ENCODE results near the gene UNC13C.

The UNC13C gene

DNA sequence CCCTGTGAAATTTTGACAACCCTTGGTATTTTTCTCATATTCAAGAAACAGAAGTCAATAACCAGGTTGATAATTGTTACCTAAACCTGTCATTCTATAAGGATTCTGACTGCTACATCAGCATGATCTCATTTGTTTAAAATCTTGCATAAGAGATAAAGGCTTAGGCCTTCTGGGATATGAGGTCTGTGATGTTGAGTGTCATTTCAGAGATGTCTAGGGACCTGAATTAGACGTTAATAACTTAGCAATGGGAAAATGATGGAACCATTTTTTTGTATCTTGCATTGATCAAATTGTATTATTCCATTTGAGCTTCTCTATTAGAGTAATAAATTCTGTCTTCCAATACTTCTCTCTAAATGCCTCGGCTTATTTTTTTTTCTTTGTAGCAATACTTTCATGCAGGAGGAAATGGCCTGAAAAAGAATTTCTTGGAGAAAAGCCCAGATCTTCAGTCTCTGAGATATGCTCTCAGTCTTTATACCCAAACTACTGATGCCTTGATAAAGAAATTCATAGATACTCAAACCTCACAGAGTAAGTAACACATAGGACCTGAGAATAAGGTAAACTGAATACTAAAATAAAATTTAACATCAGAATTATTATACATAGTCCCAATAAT, 589.3 kb downstream of the UNC13C start:
- no peak for DNase-seq (ENCODE audit: low spot score)

DNA sequence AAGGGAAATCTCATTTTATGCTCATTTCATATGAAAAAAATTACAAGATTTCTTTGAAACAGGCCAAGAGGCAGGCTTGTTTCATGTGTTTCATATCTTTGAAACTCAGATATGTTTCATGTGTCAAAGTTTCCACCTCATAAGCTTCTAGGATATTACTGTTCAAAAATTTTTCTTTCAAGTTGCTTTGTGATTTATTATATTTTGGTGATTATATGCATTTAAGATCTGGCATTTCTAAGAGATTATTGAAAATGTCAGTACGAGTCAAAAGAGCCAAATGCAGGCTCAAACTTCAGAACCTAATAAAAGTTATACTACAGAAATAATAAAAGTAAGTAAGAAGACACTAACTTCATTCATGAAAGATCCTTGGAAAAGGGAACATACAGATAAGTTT, 590.1 kb downstream of the UNC13C start:
- no peak for DNase-seq (ENCODE audit: low spot score)

DNA sequence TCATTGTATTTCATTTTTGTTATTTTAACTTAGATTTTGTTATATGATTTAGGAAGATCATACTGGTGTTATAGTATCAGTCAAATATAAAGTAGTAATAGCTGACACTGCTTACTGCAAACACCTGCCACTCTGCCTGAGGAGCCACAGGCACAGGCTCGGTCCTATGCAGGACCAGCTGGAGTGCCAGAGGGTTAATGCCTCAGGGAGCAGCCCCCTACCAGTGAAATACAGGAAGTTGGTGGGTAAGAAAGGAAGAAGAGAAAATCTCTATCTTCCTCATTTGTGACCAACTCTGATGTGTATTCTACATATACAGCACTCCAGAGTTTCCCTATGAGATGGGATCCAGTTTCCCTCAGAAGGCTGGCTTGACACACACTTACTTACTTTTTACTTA, 593.3 kb downstream of the UNC13C start:
- DNase-seq (ENCODE audit: low spot score), result no peak

DNA sequence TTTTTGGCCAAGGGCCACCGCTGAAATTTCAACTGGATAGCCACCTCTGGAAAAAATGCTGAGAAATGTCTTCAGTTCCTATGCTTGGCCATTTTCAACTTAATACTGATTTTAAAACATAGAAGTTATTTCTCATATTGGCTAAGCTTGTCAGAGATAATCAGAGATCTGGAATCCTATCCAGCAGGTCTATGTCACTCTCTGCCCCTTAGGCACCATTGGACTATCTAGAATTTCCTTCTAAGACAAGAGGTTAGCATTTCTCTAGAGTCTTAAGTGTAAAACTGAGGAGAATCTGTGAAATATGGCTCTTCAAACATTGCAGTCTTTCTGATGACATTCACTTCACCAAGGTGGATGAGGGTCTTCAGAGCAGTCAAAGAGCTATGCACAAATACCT, 597.3 kb downstream of the UNC13C start:
- no peak for DNase-seq (ENCODE audit: low spot score)

DNA sequence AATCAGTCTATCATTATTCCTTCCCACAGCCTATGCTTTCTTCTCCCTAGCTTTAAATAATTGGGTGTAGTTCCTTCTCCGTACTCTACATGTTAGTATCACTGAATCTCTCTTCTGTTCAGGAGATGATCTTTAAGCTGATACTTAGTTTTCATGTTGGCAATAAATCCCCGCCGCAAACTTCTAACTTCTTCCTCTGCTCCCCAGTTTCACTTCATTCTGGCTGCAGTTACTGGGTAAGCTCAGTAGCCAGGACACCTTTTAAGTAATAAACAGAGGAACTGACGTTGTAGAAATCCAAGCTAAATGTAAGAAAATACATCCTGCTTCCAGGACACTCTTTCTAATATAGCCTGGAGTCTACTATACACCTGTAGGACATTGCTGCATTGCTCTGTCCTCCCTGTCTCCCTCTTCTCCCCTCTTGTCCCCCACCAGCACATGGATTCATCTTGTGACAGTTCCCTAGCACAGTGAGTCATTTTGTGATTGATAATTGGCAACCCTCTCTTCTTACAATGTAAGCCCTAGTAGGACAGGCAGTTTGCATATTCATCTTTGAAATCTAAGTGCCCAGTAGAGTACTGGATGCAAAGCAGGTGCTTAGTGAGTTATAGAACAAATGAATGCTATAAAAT, 598.2 kb downstream of the UNC13C start:
- DNase-seq (ENCODE audit: low spot score), result no peak

DNA sequence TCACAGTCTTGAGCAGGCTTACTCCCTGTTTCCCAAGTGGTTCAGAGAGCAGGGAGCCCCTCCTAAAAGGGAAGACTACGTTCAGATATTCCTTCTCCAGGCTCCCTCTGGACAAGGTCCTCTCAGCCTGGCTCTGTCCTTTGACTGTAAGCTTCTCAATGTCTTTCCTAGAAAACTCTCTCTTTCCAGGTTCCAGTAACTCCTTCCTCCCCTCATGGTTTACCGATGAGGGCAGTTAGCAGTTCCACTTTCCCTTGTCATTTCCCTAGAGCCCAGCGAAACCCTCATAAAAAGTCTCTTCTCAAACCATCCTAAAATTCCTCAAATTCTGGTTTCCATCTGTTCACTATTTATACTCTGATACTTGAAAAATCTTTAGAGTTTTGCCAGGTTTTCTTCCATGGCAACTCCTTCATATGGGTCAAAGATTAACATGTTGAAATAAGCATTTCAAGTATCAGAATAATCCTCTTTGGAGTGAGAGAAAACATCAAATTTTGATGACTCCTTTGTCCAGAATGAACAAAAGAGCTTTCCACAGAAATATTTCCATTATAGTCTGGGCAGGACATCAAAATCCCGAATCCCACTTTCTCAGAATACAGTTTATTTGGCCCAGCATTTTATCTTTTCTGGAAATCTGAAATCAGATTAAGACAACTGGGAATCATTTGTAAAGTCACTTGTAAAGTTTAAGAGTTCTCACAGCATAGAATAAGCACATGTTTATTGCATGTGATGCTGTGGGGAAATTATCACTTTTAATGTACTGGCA, 599.4 kb downstream of the UNC13C start:
- DNase-seq (ENCODE audit: low spot score), result no peak

DNA sequence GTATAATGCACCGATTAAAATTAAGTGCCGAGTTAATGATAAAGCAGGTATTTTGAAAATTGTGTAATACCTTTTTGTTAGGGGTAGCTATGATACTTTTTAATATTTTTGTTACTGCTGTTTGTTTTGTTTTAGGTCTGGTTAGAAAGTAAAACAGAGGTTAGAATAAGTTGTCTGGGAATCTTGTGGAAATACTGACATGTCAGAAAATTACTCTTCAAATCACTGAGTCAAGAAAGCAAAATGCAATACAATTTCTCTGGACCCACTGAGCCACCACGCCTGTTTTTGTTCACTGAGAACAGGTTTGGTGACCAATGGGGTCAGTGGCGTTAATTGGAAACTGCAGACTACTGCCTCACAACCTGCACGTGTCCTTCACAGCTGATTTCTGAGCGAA, 601.6 kb downstream of the UNC13C start:
- DNase-seq (ENCODE audit: low spot score), result no peak

DNA sequence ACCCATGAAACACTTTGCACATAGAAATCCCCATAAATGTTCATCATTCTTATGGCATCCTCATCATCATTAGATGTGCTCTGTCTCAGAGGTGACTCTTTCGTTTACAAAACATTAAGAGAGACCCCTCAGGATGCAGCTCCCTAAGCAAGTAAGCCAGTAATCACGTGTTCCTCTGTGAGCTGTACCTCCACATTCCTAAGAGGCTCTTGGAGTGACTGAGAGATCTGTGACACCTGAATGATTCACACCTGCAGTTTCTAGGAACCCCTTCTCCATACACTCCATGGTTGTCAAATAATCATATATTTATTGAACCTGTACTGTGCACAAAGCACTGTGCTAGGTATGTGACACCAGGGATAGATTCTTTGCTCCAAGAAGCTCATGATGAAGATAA, 602.4 kb downstream of the UNC13C start:
- no peak for DNase-seq (ENCODE audit: low spot score)

DNA sequence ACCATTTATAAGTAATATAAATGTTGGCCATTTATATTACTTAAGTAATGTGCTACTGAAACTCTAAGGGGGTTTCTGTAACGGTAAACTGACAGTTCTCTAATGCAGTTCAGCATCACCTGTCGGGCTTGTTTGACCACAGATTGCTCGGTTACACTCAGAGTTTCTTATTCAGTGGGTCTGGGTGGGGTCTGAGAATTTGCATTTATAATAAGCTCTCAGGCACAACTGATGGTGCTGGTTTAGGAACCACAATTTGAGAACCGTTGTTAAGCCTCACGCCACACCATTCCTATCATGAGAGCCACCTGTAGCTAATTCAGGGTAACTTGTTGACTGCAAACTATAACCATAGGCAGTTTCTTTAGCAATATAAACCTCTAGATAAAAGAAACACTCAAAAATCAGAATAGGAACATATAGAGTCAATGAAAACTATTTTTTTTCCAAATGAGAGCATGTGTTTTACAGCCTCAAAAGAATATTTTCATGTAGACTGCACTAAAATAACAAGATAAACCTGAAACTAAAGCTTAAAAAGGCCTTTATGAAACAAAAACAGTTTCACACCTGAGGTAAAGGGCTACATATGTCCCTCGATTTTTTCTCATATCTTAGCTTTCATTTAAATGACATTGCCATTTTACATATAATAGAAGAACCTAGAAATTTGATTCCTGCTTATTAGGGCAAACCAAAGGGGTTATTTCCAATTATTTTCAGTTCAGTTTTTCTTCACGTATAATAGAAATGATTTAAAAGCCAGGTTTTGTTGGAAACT, 604.8 kb downstream of the UNC13C start:
- no peak for DNase-seq (ENCODE audit: low spot score)

DNA sequence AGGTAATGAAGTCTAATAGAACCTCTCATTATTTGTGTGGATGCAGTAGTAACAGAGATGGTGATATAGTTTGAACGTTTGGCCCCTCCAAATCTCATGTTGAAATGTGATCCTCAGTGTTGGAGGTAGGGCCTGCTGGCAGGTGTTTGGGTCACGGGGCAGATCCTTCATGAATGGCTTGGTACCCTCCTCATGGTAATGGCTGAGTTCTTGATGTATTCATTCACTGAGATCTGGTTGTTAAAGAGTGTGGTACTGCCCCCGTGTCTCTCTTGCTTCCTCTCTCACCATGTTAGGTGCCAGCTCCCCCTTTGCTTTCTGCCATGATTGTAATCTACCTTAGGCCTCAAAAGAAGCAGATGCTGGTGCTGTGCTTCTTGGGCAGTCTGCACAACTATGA, 606.8 kb downstream of the UNC13C start:
- no peak for DNase-seq (ENCODE audit: low spot score)

DNA sequence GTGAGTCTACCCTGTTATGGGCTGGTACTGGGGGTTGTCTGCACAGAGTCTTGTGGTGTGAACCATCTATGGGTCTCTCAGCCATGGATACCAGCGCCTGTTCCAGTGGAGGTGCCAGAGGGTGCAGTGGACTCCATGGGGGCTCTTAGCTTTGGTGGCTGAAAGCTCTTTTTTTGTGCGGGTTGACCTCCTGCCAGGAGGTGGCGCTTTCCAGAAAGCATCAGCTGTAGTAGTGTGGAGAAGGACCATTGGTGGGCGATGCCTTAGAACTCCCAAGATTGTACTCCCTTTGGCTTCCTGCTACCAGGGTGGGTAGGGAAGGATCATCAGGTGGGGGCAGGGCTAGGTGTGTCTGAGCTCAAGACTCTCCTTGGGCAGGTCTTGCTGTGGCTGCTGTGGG, 615.9 kb downstream of the UNC13C start:
- DNase-seq (ENCODE audit: low spot score), result no peak

DNA sequence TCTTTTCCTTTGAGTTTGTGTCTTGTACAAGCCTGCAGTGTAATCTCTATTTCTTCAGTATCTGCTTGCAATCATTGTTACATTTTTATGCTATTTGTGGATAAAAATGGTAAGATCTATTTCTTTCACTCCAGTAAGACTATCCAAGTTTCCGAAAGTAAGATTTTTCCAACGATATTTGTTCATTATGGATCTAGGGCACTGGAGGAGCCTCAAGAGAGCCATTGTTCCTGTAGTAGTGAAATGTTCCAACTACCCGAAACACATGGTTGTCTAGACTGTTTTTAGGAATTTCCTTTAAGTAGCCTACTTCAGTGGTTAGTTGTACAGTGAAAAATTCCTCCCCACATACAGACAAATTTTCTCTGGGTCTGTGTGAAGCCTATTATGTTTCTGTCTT, 621.1 kb downstream of the UNC13C start:
- no peak for DNase-seq (ENCODE audit: low spot score)

DNA sequence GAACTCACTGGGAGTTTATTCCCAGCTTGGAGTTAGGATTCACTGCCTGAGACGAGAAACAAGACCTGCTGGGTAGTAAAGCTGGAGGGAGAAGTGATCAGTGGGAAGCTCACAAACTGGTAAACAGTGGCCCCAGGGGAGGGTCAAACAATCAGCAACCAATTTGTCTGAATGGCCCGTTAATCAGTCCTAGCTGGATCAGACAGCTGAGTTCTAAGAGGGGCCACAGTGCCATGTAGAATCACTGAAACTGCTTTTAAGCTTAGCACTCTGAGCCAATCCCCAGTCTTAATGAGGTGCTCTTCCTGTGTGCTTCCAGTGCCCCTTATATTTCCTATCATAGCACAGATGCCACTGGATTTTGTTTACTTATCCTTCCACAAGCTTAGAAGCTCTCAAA, 626.8 kb downstream of the UNC13C start:
- no peak for DNase-seq (ENCODE audit: low spot score)

DNA sequence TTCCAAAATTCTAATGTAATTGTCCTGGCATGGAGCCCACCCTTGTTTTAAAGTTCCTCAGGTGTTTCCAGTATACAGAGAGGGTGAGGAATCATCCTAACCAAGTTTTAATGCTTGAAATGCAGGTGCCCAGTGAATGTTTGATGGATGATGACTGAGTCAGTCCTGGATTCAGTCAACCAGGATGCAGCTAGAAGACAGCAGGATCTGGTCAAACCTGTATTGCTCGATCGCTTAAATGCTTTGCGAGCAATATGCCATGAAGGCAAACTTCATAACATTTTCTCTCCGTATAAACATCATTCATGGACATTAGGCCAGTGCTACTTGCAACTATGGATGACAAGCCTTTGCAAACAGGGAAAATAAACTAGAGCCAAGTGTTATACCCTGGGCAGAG, 627.3 kb downstream of the UNC13C start:
- DNase-seq (ENCODE audit: low spot score), result no peak

DNA sequence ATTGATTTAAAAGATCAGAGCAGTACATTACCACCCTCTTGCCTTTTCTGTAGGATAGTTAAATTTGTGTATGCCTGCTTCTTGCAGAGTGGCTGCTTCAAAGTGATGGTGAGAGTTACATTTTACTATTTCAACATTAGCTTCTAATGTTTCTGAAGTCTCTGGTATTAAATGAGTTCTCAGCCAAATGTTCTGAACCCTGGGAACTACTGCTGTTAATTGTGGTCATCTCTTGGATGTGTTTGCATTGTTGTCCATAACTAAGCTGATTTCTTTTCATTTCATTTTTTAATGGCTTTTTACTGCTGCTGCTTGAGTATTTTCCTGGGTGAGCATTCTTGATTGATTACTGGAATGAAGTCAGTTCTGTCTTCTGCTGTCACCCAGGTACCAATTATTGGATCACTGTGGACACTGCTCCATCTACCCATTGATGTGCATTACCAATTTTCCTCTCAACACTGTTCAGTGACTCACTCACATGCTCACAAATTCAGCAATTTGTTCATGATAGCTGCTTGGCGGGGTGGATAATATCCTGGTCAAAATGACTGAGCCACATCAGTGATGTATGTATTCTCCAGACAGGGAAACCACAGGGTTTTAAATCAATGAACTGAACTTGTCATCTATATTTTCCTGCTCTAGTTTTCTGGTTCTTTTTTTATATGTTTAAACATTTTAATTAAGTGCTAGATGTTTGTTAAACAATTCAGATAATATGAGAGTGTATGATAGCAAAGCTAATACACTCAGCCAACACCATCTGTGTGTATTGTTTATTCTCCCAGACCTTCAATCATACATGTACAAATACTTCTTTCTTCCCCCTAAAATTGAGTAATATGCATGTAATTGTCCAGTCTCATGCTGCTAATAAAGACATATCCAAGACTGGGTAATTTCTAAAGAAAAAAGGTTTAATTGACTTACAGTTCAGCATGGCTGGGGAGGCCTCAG, 630.9 kb downstream of the UNC13C start:
- no peak for DNase-seq (ENCODE audit: low spot score)

DNA sequence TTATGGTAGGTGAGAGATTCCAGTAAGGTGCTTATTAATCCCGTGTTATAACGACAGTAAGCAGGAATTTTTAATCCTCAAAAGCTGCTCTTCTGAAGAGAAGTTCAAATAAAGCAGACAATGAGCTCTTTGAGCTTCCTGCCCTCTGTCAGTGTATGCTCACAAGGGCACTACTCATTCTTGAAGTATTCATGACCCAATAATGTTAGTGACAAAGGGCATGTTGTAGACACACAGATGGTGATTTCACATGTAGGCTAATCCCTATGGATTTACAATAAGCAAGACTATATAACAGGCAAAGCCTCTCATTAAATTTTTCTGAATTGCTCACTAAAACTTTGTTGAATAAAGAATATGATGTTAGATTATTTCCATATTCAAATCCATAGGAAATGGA, 639.9 kb downstream of the UNC13C start:
- no peak for DNase-seq (ENCODE audit: low spot score)

DNA sequence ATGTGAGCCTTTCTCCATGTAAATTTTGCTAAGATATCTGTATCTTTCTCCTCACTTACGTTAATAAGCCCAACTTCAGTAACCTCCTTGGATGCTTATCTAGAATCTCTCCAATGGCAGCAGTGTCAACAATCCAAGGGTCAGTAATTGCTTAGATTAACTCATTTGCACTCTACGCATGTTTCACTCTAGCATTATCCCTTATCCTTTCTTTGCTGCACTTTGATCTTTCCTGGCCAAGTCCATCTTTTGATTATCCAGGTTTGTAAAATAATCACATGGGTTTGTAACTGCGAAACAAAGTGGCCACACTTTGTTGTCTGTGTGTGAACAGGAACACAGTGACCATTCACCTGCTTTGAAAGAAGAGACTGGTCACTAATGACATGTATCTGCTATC, 640.9 kb downstream of the UNC13C start:
- DNase-seq (ENCODE audit: low spot score), result no peak

DNA sequence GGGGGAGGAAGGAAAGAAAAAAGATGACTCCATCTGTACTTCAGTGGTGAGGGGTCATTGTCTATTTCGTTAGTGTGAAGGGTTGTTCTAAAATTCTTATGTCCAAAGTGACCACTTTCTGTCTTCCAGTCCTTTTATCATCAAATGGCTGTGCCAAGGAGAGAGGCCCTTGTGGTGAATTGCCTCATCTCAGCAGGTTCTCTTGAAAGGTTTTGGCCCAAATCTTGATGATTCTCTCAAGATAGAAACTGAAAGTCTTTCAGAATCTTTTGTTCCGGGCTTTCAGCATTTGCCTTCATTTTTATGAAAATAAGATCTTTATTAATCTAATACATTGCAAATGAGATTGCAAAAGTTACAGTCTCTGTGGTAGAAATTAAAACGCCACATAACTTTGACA, 642.7 kb downstream of the UNC13C start:
- no peak for DNase-seq (ENCODE audit: low spot score)

DNA sequence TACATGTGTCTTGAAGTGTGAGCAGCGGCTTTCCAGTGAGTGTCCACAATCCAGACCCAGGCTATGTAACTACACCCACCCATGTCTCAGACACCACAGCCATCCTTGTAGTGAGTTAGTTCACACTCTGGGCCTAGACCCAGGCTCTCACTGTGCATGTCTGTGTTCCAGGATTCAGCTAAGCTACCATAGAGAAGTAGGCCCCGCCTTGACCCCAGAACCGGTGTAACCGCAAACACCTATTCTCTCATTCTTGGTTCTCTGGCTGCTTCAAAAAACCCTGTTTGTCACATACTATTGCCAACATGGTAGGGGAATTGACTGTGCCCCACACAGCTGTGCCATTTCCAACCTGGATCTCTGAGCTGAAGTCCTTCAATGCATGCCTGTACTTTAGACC, 657.9 kb downstream of the UNC13C start:
- DNase-seq (ENCODE audit: low spot score), result no peak

DNA sequence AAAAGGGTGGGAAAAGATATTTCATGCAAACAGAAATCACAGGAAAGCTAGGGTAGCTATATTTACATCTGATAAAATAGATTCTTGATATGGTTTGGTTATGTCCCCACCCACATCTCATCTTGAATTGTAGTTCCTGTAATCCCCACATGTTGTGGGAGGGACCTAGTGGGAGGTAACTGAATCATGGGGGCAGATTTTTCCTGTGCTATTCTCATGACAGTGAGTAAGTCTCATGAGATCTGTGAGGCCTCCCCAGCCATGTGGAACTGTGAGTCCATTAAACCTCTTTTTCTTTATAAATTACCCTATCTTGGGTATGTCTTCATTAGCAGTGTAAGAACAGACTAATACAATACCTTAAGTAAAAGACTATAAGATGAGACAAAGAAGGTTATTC, 660.4 kb downstream of the UNC13C start:
- DNase-seq (ENCODE audit: low spot score), result no peak

DNA sequence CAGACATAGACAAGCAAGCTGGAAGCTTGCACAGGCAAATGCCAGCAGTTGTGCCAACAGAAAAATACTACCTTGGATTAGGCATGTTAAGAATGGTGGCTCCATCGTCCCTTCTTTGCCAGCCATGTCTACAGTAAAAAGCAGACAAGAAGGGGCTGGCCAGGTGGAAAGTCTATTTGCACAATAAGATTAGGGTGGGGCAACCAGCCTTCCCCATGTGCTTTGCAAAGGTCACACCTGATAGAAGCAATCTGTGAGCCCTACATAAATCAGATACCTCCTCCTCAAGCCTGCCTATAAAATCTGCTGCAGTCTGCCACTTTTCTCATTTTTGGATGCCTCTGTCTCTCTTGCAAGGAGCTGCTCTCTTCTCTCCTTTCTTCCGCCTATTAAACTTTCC, 662.6 kb downstream of the UNC13C start:
- no peak for DNase-seq (ENCODE audit: low spot score)

DNA sequence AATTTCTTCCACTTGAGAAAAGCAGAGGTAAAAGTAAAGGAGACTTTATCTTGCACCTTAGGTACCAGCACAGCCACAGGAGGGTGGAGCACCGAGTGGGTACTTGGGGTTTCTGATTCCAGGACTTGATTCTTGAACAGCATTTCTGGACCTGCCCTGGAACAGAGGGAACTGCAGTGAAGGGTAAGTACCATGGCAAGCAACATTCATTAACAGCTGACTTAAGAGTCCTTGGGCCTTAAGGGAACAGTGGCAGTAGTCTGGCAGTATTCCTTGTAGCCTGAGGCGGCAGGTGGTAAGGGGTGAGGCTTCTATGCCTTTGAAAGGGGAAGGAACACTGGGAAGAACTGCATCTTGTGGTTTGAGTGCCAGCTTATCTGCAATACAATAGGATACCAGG, 666.6 kb downstream of the UNC13C start:
- DNase-seq (ENCODE audit: low spot score), result no peak
